SK-N-SH (cell line): ENCODE data around the gene CDSN. TPM values are rescaled to one million over a fixed set of nuclear protein-coding genes. Genes with fewer than 3 reads are reported as not detected.

ENCODE experiments used
- CTCF ChIA-PET: fragments of 300-600, 350-600 bp; formaldehyde crosslinking; extraction: SDS; loops from one replicate; lab custom pipeline; 2021; lab: Yijun Ruan, JAX
- POLR2A ChIA-PET: fragments of 350-600 bp; sonication (Branson Sonifier 250); formaldehyde crosslinking; extraction: SDS; loops from one replicate; lab custom pipeline; 2020; ENCODE audit warnings: antibody characterized with exemption, inconsistent platforms; lab: Yijun Ruan, JAX
- DNase-seq: peaks from one replicate; pipeline ENCODE4 v3.0.0; 2012
- H2AFZ ChIP-seq: fragments of 200-600 bp; sonication (generic); 2 replicates; pipeline ENCODE4 v1.8.1; 2016; ENCODE audit warnings: antibody characterized with exemption, mild to moderate bottlenecking, low read depth
- H3F3A ChIP-seq: fragments of 200-600 bp; sonication (generic); replicated peaks from 2 replicates; pipeline ENCODE3; 2016; ENCODE audit warnings: antibody characterized with exemption, mild to moderate bottlenecking; ENCODE audit not compliant: insufficient read depth
- H3K27ac ChIP-seq, 2 experiments: fragments of 200-500 bp in 1 of 2; fragments of 200-600 bp in 1 of 2; sonication (Bioruptor generic) in 1 of 2; sonication (generic), shearing (Covaris generic) in 1 of 2; 2 replicates each; pipeline versions ENCODE4 v1.5.1 to v1.6.1; 2014 to 2016; ENCODE audit warnings: low read depth in 2 of 2, inconsistent platforms in 1 of 2, low read length in 1 of 2, mild to moderate bottlenecking in 1 of 2, mixed read lengths in 1 of 2
- H3K27me3 ChIP-seq: fragments of 200-600 bp; sonication (generic), shearing (Covaris generic); 2 replicates; pipeline ENCODE4 v1.6.1; 2016; ENCODE audit warnings: mixed run types; ENCODE audit not compliant: insufficient read depth
- H3K36me3 ChIP-seq, 2 experiments: fragments of 200-500 bp in 1 of 2; fragments of 200-600 bp in 1 of 2; sonication (Bioruptor generic) in 1 of 2; sonication (generic) in 1 of 2; replicated peaks in 1 of 2; 2 replicates each; pipeline versions ENCODE3 to v1.5.1; 2014 to 2016; ENCODE audit warnings: low read length in 1 of 2, mild to moderate bottlenecking in 1 of 2; ENCODE audit not compliant: insufficient read depth in 2 of 2, control insufficient read depth in 1 of 2
- H3K4me1 ChIP-seq, 2 experiments: fragments of 200-500 bp in 1 of 2; fragments of 200-600 bp in 1 of 2; sonication (Bioruptor generic) in 1 of 2; sonication (generic), shearing (Covaris generic) in 1 of 2; 2 replicates each; pipeline versions ENCODE4 v1.5.1 to v1.6.1; 2014 to 2016; ENCODE audit warnings: low read depth in 1 of 2, low read length in 1 of 2, mixed run types in 1 of 2; ENCODE audit not compliant: insufficient read depth in 2 of 2, control insufficient read depth in 1 of 2
- H3K4me2 ChIP-seq: fragments of 200-600 bp; sonication (generic), shearing (Covaris generic); 2 replicates; pipeline ENCODE4 v1.6.1; 2017; ENCODE audit warnings: mixed run types
- H3K4me3 ChIP-seq, 2 experiments: fragments of 200-500 bp in 1 of 2; fragments of 200-600 bp in 1 of 2; sonication (Bioruptor generic) in 1 of 2; sonication (generic), shearing (Covaris generic) in 1 of 2; 2 replicates each; pipeline versions ENCODE4 v1.5.1 to v1.8.1; 2014 to 2016; ENCODE audit warnings: low read depth in 2 of 2, inconsistent platforms in 1 of 2, low read length in 1 of 2, mild to moderate bottlenecking in 1 of 2, mixed read lengths in 1 of 2, moderate library complexity in 1 of 2
- H3K79me2 ChIP-seq: fragments of 200-600 bp; sonication (generic); 2 replicates; pipeline ENCODE4 v1.8.1; 2017; ENCODE audit warnings: mild to moderate bottlenecking; ENCODE audit not compliant: insufficient read depth
- H3K9ac ChIP-seq: fragments of 200-600 bp; sonication (generic); 2 replicates; pipeline ENCODE4 v1.6.1; 2017; ENCODE audit warnings: mixed run types
- H3K9me2 ChIP-seq: fragments of 200-600 bp; sonication (generic); 2 replicates; pipeline ENCODE4 v1.6.1; 2017; ENCODE audit warnings: mixed run types
- H3K9me3 ChIP-seq: fragments of 200-600 bp; sonication (generic); 2 replicates; pipeline ENCODE4 v1.6.1; 2017; ENCODE audit warnings: mixed run types, mild to moderate bottlenecking, moderate library complexity
- H4K20me1 ChIP-seq: fragments of 200-600 bp; sonication (generic); 2 replicates; pipeline ENCODE4 v1.6.1; 2017; ENCODE audit warnings: mild to moderate bottlenecking, mixed run types; ENCODE audit not compliant: insufficient read depth
- ELF1 ChIP-seq: IDR thresholded peaks from 2 replicates; pipeline ENCODE4 v1.4.0; 2012
- EP300 ChIP-seq, 2 experiments: IDR thresholded peaks; 2 replicates each; pipeline versions ENCODE4 v1.4.0 to v1.6.1; 2012; ENCODE audit warnings: borderline replicate concordance in 1 of 2, low read depth in 1 of 2, low read length in 1 of 2
- FOSL2 ChIP-seq: IDR thresholded peaks from 2 replicates; pipeline ENCODE4 v1.4.0; 2012; ENCODE audit warnings: low read depth, mild to moderate bottlenecking, moderate library complexity, borderline replicate concordance
- FOXJ3 ChIP-seq: sonication (generic); formaldehyde crosslinking; IDR thresholded peaks from 2 replicates; pipeline ENCODE4 v1.5.1; 2020; ENCODE audit warnings: mild to moderate bottlenecking, missing genetic modification reagents
- FOXM1 ChIP-seq: IDR thresholded peaks from 2 replicates; pipeline ENCODE4 v1.4.0; 2012; ENCODE audit warnings: low read depth, mild to moderate bottlenecking
- GABPA ChIP-seq: IDR thresholded peaks from 2 replicates; pipeline ENCODE4 v1.4.0; 2012; ENCODE audit warnings: low read depth, mild to moderate bottlenecking
- JUND ChIP-seq: IDR thresholded peaks from 2 replicates; pipeline ENCODE4 v1.4.0; 2012
- MEF2A ChIP-seq: IDR thresholded peaks from 2 replicates; pipeline ENCODE4 v1.4.0; 2012; ENCODE audit warnings: low read depth, borderline replicate concordance
- NFIC ChIP-seq: IDR thresholded peaks from 2 replicates; pipeline ENCODE4 v1.4.0; 2012; ENCODE audit warnings: borderline replicate concordance
- NRF1 ChIP-seq: IDR thresholded peaks from 2 replicates; pipeline ENCODE4 v1.6.1; 2012; ENCODE audit warnings: low read depth, mild to moderate bottlenecking, low read length
- RAD21 ChIP-seq: IDR thresholded peaks from 2 replicates; pipeline ENCODE4 v1.6.1; 2012; ENCODE audit warnings: mild to moderate bottlenecking, low read length
- RCOR1 ChIP-seq: fragments of 150-350 bp; IDR thresholded peaks from 2 replicates; pipeline ENCODE4 v1.6.1; 2017; ENCODE audit warnings: antibody characterized with exemption, low read length
- RXRA ChIP-seq: IDR thresholded peaks from 2 replicates; pipeline ENCODE4 v1.4.0; 2012; ENCODE audit warnings: low read depth, mild to moderate bottlenecking, borderline replicate concordance
- SIN3A ChIP-seq: IDR thresholded peaks from 2 replicates; pipeline ENCODE4 v1.6.1; 2012; ENCODE audit warnings: low read depth, mild to moderate bottlenecking, low read length, moderate library complexity, borderline replicate concordance
- SMC3 ChIP-seq: IDR thresholded peaks from 2 replicates; pipeline ENCODE4 v1.6.1; 2012; ENCODE audit warnings: low read depth, low read length, improper control_type of control experiment
- TAF1 ChIP-seq: IDR thresholded peaks from 2 replicates; pipeline ENCODE4 v1.6.1; 2012; ENCODE audit warnings: low read depth, mild to moderate bottlenecking, low read length, moderate library complexity, borderline replicate concordance
- TEAD4 ChIP-seq: IDR thresholded peaks from 2 replicates; pipeline ENCODE4 v1.4.0; 2012; ENCODE audit warnings: mild to moderate bottlenecking, borderline replicate concordance; ENCODE audit not compliant: insufficient read depth
- YY1 ChIP-seq: IDR thresholded peaks from 2 replicates; pipeline ENCODE4 v1.4.0; 2012; ENCODE audit warnings: low read depth, mild to moderate bottlenecking
- WGBS: methylation state at CpG from one replicate; pipeline ENCODE4 v1.1.6; 2017; ENCODE audit warnings: low lambda C conversion rate; 5-methylcytosine and 5-hydroxymethylcytosine counted together
- polyA plus RNA-seq, 3 experiments: library from polyadenylated mRNA; depleted of rRNA; stranded (reverse); fragments of >200 nt; gene quantifications; 2 replicates each; pipeline ENCODE4 v1.2.3, GENCODE V29; 2012
- TF ChIP-seq, protein P1 (sequence below): fragments of 200-600 bp; sonication (generic); IDR thresholded peaks from 2 replicates; pipeline ENCODE4 v1.6.1; 2017; ENCODE audit warnings: antibody characterized with exemption, mild to moderate bottlenecking, moderate library complexity
- TF ChIP-seq, protein P2 (sequence below): IDR thresholded peaks from 2 replicates; pipeline ENCODE4 v1.4.0; 2012; ENCODE audit warnings: low read depth, borderline replicate concordance
- TF ChIP-seq, protein P3 (sequence below): IDR thresholded peaks from 2 replicates; pipeline ENCODE4 v1.4.0; 2012; ENCODE audit warnings: low read depth, borderline replicate concordance
- TF ChIP-seq, protein P4 (sequence below): IDR thresholded peaks from 2 replicates; pipeline ENCODE4 v1.4.0; 2012; ENCODE audit warnings: low read depth

CDSN gene
- polyA plus RNA-seq, 1 of the 3 experiments (the other 2 are of a cell fraction), result 0.02 TPM

DNA sequence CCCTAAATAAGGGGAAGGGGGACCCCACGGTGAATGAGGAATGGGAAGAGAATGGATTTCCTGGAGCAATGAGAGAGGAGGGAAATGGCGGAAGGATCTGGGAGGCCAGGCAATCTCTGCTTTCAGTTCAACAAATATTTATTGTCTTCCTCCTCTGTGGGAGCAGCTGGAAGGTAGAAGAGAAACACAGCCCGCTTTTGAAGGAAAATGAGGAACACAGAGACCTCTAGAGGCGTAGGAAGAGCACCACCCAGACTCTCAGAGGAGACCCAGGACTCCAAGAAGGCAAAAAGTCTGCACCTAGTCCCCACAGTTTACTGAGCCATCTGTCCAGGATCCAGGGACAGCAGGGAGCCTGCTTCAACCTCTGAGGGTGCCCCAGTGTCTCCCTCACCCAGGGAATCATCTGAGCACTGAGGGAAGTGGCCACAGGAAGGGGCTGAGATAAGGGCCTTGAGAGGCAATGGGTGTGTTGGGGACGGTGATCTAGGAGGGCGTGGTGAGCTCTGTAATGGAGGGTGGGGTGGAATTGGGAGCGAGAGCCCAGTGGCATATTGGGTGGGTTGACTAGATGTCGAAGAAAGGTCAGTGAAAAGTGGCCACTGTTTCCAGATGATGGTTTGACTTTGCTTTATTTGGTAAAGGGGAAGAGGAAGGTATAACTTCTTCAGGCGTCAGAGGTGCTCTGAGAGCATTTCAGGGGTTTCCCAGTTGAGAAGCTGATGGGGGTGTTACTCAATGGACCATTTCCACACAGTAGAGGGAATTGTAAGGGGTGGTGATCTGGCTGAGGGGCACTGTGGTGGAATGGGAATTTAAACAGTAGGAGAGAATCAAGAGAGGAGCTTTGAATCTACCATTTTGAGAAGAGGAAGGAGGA lies 5.0 kb downstream of the CDSN start:
- H3K9me2 ChIP-seq, result no peaks in the 10 kb centered on the region
- peaks cover 2 to 12% of the 10 kb centered on the region in 2 experiments; a peak in 3 of 4 replicates for H3K4me1 ChIP-seq
- POLR2A ChIA-PET, result no interaction called here
- H3K9me3 ChIP-seq, result no peaks in the 10 kb centered on the region
- TF ChIP-seq SIN3A (no peak), RAD21 (peak; percentile 48), SMC3 (peak; percentile 23; the same call in 1 of the 2 replicates)
- TF ChIP-seq, protein P1, sequence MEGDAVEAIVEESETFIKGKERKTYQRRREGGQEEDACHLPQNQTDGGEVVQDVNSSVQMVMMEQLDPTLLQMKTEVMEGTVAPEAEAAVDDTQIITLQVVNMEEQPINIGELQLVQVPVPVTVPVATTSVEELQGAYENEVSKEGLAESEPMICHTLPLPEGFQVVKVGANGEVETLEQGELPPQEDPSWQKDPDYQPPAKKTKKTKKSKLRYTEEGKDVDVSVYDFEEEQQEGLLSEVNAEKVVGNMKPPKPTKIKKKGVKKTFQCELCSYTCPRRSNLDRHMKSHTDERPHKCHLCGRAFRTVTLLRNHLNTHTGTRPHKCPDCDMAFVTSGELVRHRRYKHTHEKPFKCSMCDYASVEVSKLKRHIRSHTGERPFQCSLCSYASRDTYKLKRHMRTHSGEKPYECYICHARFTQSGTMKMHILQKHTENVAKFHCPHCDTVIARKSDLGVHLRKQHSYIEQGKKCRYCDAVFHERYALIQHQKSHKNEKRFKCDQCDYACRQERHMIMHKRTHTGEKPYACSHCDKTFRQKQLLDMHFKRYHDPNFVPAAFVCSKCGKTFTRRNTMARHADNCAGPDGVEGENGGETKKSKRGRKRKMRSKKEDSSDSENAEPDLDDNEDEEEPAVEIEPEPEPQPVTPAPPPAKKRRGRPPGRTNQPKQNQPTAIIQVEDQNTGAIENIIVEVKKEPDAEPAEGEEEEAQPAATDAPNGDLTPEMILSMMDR, result peak; percentile 61
- TF ChIP-seq, protein P2, sequence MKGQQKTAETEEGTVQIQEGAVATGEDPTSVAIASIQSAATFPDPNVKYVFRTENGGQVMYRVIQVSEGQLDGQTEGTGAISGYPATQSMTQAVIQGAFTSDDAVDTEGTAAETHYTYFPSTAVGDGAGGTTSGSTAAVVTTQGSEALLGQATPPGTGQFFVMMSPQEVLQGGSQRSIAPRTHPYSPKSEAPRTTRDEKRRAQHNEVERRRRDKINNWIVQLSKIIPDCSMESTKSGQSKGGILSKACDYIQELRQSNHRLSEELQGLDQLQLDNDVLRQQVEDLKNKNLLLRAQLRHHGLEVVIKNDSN, result no peak
- no peak for DNase-seq
- H3F3A ChIP-seq, result peaks cover 5% of the 10 kb centered on the region
- H3K4me2 ChIP-seq, result peak overlapping the region; percentile 85
- H4K20me1 ChIP-seq, result no peaks in the 10 kb centered on the region
- H3K79me2 ChIP-seq, result peaks cover 30% of the 10 kb centered on the region
- WGBS, result 46% methylated on average over 9 of the region's 9 CpGs
- no peaks in the 10 kb centered on the region; the same call in 1 of the 2 replicates for H3K27me3 ChIP-seq
- H3K36me3 ChIP-seq, result no peaks in the 10 kb centered on the region
- peak overlapping the region; percentile 37 to 56; a peak in 3 of 4 replicates for H3K4me3 ChIP-seq
- H3K9ac ChIP-seq, result peak overlapping the region; percentile 69
- peak overlapping the region; percentile 60 to 86; a peak in 3 of 4 replicates for H3K27ac ChIP-seq
- CTCF ChIA-PET, result interaction anchor here (1.3 to 2.1 kb wide), 4 partner anchors 12 to 251 kb away, joined by 3 to 7 read pairs (median 4); no protein-coding TSS in a partner anchor
- H2AFZ ChIP-seq, result peak overlapping the region; percentile 44; the same call in 1 of the 2 replicates

DNA sequence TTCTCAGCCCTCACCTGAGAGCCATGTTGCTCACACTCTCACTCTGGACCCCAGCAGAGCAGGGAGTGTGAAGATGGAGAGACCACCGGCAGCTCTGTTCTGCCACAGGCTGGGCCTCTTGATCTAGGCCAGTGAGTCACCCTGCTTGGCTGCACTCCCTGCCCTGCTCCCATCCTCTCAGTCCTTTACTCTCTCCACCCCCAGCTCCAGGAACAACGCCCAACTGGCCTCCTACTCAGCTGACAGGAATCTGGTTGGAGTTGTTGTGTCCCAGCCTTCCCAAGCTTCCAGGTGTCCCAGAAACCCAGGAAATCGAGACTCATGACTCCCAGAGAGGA lies 5.7 kb downstream of the CDSN start, which contains the start of gene PSORS1C1:
Gene PSORS1C1, plus strand, starts transcription at position 260 of the 338 bp plus-strand sequence. CDS start 14,833 bp downstream, outside the sequence.
- Histone ChIP-seq H3K4me2 (peak within 1 kb of the TSS; percentile 85), H3K27me3 (no peaks in the 10 kb centered on the region; the same call in 1 of the 2 replicates), H3F3A (peaks cover 5% of the 10 kb centered on the region), H2AFZ (peak within 1 kb of the TSS; percentile 58), H3K9me2 (no peaks in the 10 kb centered on the region), H3K79me2 (peaks cover 30% of the 10 kb centered on the region), H3K36me3 (no peaks in the 10 kb centered on the region), H4K20me1 (no peaks in the 10 kb centered on the region), H3K9me3 (no peaks in the 10 kb centered on the region), H3K4me1 (peaks cover 2 to 12% of the 10 kb centered on the region in 2 experiments; a peak in 3 of 4 replicates), H3K4me3 (peak within 1 kb of the TSS; percentile 37 to 56; a peak in 3 of 4 replicates), H3K27ac (peak within 1 kb of the TSS; percentile 67 to 86), H3K9ac (peak within 1 kb of the TSS; percentile 69)
- POLR2A ChIA-PET, result no interaction called here
- 3% methylated on average over 3 of the region's 3 CpGs for WGBS
- CTCF ChIA-PET, result interaction anchor here (1.7 to 4.8 kb wide), 2 partner anchors 12 to 13 kb away, joined by 4 to 20 read pairs; no protein-coding TSS in a partner anchor
- DNase-seq, result no peak
- TF ChIP-seq TEAD4, result 0 out of 2 replicates have a peak, but pooled peaks have one; percentile 73
- TF ChIP-seq, protein P3, sequence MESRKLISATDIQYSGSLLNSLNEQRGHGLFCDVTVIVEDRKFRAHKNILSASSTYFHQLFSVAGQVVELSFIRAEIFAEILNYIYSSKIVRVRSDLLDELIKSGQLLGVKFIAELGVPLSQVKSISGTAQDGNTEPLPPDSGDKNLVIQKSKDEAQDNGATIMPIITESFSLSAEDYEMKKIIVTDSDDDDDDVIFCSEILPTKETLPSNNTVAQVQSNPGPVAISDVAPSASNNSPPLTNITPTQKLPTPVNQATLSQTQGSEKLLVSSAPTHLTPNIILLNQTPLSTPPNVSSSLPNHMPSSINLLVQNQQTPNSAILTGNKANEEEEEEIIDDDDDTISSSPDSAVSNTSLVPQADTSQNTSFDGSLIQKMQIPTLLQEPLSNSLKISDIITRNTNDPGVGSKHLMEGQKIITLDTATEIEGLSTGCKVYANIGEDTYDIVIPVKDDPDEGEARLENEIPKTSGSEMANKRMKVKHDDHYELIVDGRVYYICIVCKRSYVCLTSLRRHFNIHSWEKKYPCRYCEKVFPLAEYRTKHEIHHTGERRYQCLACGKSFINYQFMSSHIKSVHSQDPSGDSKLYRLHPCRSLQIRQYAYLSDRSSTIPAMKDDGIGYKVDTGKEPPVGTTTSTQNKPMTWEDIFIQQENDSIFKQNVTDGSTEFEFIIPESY, result no peak
- TF ChIP-seq RCOR1, result no peak
- TF ChIP-seq NRF1, result no peak
- TF ChIP-seq YY1, result 0 out of 2 replicates have a peak, but pooled peaks have one; percentile 16
- TF ChIP-seq FOXM1, result no peak
- no peak; the same call in 1 of the 2 replicates for TF ChIP-seq RXRA
- TF ChIP-seq NFIC, result peak; percentile 87
- TF ChIP-seq ELF1, result peak; percentile 41
- no peak for TF ChIP-seq MEF2A
- TF ChIP-seq FOSL2, result peak; percentile 93; the same call in 1 of the 2 replicates
- peak in 1 of 2 experiments; percentile 60; a peak in 1 of 4 replicates for TF ChIP-seq EP300 (IDR thresholded peaks at IDR 0.05; ENCODE audit: borderline replicate concordance in 1 of 2, low read depth in 1 of 2, low read length in 1 of 2)
- no peak for TF ChIP-seq FOXJ3
- TF ChIP-seq TAF1, result 0 out of 2 replicates have a peak, but pooled peaks have one; percentile 26
- TF ChIP-seq JUND, result peak; percentile 89
- TF ChIP-seq, protein P4, sequence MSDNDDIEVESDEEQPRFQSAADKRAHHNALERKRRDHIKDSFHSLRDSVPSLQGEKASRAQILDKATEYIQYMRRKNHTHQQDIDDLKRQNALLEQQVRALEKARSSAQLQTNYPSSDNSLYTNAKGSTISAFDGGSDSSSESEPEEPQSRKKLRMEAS, result peak; percentile 53; the same call in 1 of the 2 replicates
- TF ChIP-seq GABPA, result no peak
